Bone marrow (tissue), 2 donors: ENCODE data around the gene ZNHIT2.
"Not testable (repeated sequence)": the region's sequence is repeated elsewhere in the genome, so short reads cannot be mapped to it uniquely, and the experiment has no call there.

Experiments used
- DNase-seq, 2 donors: peaks; one replicate each; lab custom pipeline; 2025; lab: John Stamatoyannopoulos, UW

The ZNHIT2 gene

GRCh38 chr11:65117206-65118096 lies at the start of gene ZNHIT2:
Gene ZNHIT2, minus strand, starts transcription at chr11:65117701. Its CDS starts 48 bp downstream, at chr11:65117653.
- DNase-seq: peak; percentile 94 to 97

- no peak for DNase-seq
These were observed 49.4 kb upstream of the ZNHIT2 start for GRCh38 chr11:65166893-65167292.

DNA sequence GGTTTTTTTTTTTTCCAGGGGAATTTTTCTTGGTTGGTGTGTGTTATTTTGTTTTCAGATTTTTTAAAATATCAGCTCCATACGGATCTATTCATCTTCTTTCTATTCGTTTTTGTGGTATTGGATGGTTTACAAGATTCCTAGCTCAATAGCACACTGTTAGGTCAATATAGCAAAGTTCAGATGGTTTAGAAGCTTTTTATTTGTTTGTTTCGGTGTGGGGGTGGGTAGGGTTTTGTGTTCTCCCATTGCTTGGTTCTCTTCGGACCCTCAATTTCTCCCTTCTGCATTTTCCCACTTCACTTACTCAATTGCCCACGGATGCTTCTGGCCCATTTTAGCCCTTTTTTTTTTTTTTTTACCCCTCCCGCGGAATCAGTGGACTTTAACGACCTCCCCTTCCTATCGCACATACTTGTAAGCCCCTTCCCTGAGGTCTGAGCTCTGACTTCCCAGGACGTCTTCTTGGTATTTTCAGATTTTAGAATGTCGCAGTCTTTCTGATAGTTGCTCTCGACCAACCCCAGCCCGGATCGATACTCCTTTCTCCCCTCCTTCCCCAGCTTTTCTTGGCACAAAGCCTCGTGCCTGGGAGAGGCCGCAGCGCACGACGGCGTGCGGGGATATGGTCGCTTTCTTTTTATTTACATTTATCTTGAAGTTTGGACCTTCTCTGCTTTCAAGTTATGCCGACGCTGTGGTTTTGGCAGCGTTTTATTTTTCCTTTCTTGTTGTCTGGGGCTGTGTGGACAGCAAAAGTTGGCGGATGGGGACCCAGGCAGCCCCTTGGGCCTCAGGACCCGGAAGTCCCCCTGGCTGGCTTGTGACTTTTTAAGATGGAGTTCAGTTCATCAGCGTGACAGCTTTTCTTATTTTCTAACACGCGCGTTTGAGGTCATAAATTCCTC lies 48.2 kb upstream of the ZNHIT2 start:
- no peak for DNase-seq

DNA sequence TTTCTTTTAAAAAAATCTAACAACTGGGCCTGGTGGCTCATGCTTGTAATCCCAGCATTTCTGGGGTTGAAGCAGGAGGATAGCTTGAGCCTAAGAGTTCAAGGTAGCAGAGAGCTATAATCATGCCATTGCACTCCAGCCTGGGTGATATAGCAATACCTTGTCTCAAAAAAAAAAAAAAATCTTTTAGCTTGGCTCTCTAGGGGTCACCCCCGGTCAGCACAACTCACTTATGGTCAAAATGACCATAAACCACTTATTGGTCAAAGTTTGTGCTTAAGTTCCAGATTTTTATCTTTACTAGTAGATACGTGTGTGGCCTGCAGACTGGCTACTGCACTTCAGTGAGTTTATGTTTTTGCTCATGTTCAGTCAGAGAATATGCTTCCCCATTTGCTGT lies 46.2 kb upstream of the ZNHIT2 start:
- no peak for DNase-seq

DNA sequence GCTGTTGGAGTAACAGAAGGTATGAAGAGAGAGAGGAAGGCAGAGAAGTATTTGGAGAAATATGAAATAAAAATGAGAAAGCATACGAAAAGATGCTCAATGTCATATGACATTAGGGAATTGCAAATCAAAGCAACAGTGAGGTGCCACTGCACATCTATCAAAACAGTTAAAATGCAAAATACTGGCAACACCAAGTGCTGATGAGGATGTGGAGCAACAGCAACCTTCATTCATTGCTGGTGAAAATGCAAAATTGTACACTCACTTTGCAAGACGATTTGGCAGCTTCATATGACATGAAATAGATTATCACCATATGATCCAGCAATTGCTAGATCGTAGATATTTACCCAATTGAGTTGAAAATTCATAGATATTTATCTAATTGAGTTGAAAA lies 43.1 kb upstream of the ZNHIT2 start:
- DNase-seq: no peak

- DNase-seq: no peak
These were observed 41.5 kb upstream of the ZNHIT2 start for GRCh38 chr11:65159012-65159411.

DNA sequence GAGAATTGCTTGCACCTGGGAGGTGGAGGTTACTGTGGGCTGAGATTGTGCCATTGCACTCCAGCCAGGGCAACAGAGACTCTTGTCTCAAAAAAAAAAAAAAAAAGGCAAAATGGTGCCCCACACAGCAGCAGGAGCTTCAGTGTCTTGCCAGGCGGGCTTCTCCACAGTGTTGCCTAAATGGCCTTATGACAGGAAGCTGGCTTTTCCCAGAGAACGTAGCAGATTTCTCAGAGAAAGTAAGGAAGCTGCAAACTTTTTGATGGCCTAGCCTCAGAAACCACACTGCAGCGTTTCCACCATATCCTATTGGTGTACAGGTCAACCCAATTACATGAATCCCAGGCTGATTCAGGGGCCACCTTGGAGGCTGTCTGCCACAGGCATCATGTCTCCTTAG lies 39.8 kb upstream of the ZNHIT2 start:
- no peak for DNase-seq

GRCh38 chr11:65156926-65157325 lies 39.4 kb upstream of the ZNHIT2 start:
- no peak for DNase-seq

DNA sequence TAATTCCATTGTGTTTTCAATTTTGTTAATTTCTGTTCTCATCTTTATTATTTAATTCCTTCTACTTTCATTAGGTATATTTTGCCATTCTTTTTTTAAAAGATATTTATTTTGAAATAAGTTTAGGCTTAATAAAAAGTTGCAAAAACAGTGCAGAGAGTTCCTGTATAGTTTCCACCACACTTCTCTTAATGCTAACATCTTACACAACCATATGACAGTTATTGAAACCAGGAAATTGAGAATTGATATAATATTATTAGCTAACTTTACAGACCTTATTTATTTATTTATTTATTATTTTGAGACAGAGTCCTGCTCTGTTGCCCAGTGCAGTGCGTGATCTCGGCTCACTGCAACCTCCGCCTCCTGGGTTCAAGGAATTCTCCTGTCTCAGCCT lies 38.8 kb upstream of the ZNHIT2 start:
- DNase-seq: no peak

- DNase-seq: peak in 1 of 2 donors; percentile 19
These were observed 34.6 kb upstream of the ZNHIT2 start for GRCh38 chr11:65152122-65152521.

GRCh38 chr11:65151331-65151899 lies 33.9 kb upstream of the ZNHIT2 start:
- peak in 1 of 2 donors; percentile 43 for DNase-seq

DNA sequence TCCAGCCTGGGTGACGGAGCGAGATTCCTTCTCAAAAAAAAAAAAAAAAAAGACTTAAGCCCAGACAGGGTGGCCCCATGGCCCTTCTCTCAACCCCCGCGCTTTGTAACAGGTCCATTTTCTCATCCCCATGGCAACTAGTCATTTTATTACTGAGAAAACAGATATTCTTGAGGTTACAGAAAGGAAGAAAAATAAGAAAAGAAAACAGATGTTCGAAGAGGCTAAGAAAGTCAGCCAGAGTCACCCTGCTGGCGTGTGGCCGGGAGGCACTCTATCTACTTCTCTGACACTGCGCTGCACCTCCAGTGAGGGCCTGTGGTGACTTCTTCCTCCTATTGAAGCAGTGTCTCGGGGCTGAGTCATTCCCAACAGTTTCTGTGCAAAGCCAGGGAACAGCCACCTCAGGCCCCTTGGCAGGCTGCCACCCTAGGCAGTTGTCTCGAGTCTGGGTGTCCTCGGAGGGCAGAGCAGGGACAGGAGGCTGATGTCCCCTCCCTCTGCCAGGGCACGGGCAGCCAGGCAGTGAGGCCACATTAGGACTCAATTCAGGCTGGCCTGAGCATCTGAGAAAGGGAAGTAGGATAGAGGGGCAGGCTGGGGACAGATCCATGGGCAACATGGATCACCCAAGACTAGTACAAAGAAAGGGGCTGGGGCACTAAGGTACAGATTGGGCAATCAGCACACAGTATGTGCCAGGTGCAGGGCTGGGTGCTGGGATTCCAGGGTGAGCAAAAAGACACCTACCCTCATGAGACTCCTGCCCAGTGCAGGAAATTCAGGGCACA lies 33.2 kb upstream of the ZNHIT2 start:
- DNase-seq: peak; percentile 64 to 99

GRCh38 chr11:65150131-65150508 lies 32.6 kb upstream of the ZNHIT2 start:
- DNase-seq: not testable (repeated sequence)

- DNase-seq: no peak
These were observed 31.2 kb upstream of the ZNHIT2 start for GRCh38 chr11:65148657-65149056.

DNA sequence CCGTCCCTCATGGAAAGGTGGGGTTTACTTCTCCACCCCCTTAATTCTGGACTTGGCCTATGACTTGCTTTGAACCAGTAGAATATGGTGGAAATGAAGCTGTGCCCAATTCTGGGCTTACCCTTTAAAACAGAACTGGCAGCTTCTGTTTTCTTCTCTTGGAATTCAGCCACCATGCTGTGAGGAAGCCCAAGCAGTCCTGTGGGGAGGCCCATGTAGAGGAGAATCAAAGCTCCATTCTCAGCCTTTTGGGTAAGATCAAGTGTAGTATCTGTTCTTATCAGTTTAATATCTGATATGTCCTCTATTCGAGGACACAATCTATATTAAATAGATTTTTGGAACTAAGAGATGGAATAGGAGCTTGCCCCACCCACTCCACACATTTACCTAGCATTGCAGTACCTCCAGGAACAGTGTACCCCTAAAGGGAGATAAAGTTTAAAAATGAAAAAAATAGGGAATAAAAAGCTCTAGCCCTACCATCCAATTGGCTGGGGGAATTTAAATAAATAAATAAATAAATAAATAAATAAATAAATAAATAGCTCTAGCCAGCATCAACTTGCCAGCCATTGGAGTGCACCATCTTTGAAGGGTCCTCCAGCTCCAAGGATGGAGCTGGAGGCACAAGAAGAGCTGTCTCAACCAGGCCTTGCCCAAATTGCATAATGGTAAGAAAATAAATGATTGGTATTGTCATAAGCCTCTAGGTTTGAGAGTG lies 30.0 kb upstream of the ZNHIT2 start:
- DNase-seq: no peak

DNA sequence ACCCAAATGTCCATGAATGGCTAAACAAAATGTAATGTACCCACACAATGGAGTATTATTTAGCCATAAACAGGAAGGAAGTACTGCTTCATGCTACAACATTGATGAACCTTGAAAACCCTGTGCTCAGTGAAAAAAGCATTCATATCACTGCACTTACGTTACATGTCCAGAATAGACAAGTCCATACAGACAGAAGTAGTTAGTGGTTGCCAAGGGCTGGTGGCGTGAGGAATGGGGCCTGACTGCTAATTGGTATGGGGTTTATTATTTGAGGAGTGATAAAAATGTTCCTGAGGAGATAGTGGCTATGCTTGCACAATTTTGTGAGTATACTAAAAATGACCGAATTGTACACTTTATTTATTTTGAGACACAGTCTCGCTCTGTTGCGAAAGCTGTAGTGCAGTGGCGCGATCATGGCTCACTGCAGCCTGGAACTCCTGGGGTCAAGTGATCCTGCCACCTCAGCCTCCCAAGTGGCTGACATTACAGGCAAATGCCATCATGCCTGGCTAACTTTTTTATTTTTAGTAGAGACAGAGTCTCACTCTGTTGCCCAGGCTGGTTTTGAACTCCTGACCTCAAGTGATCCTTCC lies 24.5 kb upstream of the ZNHIT2 start:
- DNase-seq: no peak

DNA sequence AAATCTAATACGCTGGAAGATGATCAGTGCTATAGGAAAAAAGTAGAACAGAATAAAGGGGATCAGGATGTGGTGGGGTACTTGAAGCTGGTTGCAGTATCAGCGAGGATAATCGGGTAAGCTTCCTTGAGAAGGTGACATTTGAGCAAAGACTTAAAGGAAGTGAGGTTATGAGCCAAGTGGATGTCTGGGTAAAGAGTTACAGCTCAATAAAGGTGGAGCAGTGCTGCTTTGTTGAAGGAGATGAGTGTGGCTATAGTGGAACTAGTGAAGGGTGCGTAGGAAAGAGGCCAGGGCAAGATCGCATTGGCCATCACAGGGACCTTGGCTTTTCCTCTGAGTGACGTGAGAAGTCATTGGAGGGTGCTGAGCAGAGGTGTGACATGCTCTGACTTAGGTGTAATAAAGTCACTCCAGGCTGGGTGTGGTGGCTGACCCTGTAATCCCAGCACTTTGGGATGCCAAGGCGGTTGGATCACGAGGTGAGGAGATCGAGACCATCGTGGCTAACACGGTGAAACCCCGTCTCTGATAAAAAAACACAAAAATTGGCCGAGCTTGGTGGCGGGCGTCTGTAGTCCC lies 19.1 kb upstream of the ZNHIT2 start:
- no peak for DNase-seq

GRCh38 chr11:65135633-65136145 lies 18.2 kb upstream of the ZNHIT2 start:
- no peak for DNase-seq

GRCh38 chr11:65134952-65135632 lies 17.6 kb upstream of the ZNHIT2 start:
- DNase-seq: peak in 1 of 2 donors; percentile 89
